OCI-LY3 (cell line): ENCODE results near the gene TBC1D8.

Source experiments
- H2AFZ ChIP-seq: fragments of 200-600, 300-600 bp; shearing (Covaris generic); 2 replicates; pipeline ENCODE4 v1.6.0; 2014; ENCODE audit warnings: antibody characterized with exemption, low read depth, low read length
- H3K27ac ChIP-seq: fragments of 200-600, 300-600 bp; sonication (generic); 2 replicates; pipeline ENCODE4 v1.5.1; 2014; ENCODE audit warnings: mild to moderate bottlenecking, low read length, moderate library complexity, mixed read lengths
- H3K27me3 ChIP-seq: fragments of 200-600, 300-600 bp; sonication (generic); 2 replicates; pipeline ENCODE4 v1.6.1; 2014; ENCODE audit warnings: low read depth, low read length, mixed read lengths
- H3K36me3 ChIP-seq: fragments of 200-600, 300-600 bp; sonication (generic); replicated peaks from 2 replicates; pipeline ENCODE3; 2014; ENCODE audit warnings: low read depth, low read length, mixed read lengths
- H3K4me1 ChIP-seq: fragments of 300-600, 200-600 bp; sonication (generic); 2 replicates; pipeline ENCODE4 v1.6.1; 2014; ENCODE audit warnings: low read length, mixed read lengths
- H3K4me2 ChIP-seq: fragments of 200-600, 300-600 bp; sonication (generic); 2 replicates; pipeline ENCODE4 v1.6.1; 2014; ENCODE audit warnings: low read length, mixed read lengths
- H3K4me3 ChIP-seq: fragments of 300-600, 200-600 bp; sonication (generic); 2 replicates; pipeline ENCODE4 v1.5.1; 2014; ENCODE audit warnings: antibody characterized with exemption, mild to moderate bottlenecking, low read length, moderate library complexity
- H3K79me2 ChIP-seq: fragments of 300-600, 200-600 bp; shearing (Covaris generic); 2 replicates; pipeline ENCODE4 v1.6.1; 2014; ENCODE audit warnings: mild to moderate bottlenecking, low read length, mixed read lengths
- H3K9ac ChIP-seq: fragments of 300-600, 200-600 bp; shearing (Covaris generic); 2 replicates; pipeline ENCODE4 v1.6.0; 2014; ENCODE audit warnings: mild to moderate bottlenecking, low read length, moderate library complexity
- H3K9me3 ChIP-seq: fragments of 200-600, 300-600 bp; shearing (Covaris generic); 2 replicates; pipeline ENCODE4 v1.6.1; 2014; ENCODE audit warnings: low read length, mixed read lengths; ENCODE audit not compliant: insufficient read depth
- H4K20me1 ChIP-seq: fragments of 200-600, 300-600 bp; sonication (generic); 2 replicates; pipeline ENCODE4 v1.6.1; 2016; ENCODE audit warnings: low read length, mixed read lengths; ENCODE audit not compliant: insufficient read depth
- EZH2phosphoT487 ChIP-seq: fragments of 200-600 bp; shearing (Covaris generic); IDR thresholded peaks from 2 replicates; pipeline ENCODE4 v1.6.1; 2018; ENCODE audit warnings: antibody characterized with exemption, mixed run types, low read depth
- TF ChIP-seq, protein P1 (sequence below): fragments of 200-600, 300-600 bp; sonication (generic); IDR thresholded peaks from 2 replicates; pipeline ENCODE4 v1.5.1; 2014; ENCODE audit warnings: antibody characterized with exemption, low read length, low read depth

The TBC1D8 gene

DNA sequence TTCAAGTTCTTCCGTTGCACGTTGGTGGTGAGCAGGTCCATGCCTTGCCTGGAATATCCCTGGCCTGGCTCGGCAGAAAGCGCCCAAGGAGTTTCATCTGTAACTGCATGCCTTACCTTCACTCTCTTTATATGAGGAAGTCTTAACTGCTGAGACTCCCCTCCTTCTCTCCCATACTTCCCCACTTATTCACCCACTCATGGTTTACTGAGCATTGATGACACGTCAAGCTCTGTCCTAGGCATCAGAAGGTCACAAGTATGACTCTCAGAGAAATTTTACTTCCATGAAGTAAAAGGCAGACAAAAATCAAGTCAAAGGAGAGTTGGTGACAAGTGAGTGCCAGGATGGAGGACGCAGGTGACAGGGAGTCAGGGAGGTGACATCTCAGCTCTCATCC lies 68.2 kb downstream of the TBC1D8 start:
- H3K4me2 ChIP-seq, result no peak overlapping the region
- H3K9me3 ChIP-seq, result peaks cover 4% of the 10 kb centered on the region; the same call in 1 of the 2 replicates
- H3K9ac ChIP-seq, result no peak overlapping the region
- H3K4me3 ChIP-seq, result no peak overlapping the region
- H3K27me3 ChIP-seq, result peaks cover 13% of the 10 kb centered on the region
- H3K36me3 ChIP-seq, result no peaks in the 10 kb centered on the region
- H2AFZ ChIP-seq, result no peak overlapping the region
- H4K20me1 ChIP-seq, result no peaks in the 10 kb centered on the region
- peaks cover 19% of the 10 kb centered on the region for H3K4me1 ChIP-seq
- H3K79me2 ChIP-seq, result no peaks in the 10 kb centered on the region
- no peak overlapping the region for H3K27ac ChIP-seq
- TF ChIP-seq, protein P1, sequence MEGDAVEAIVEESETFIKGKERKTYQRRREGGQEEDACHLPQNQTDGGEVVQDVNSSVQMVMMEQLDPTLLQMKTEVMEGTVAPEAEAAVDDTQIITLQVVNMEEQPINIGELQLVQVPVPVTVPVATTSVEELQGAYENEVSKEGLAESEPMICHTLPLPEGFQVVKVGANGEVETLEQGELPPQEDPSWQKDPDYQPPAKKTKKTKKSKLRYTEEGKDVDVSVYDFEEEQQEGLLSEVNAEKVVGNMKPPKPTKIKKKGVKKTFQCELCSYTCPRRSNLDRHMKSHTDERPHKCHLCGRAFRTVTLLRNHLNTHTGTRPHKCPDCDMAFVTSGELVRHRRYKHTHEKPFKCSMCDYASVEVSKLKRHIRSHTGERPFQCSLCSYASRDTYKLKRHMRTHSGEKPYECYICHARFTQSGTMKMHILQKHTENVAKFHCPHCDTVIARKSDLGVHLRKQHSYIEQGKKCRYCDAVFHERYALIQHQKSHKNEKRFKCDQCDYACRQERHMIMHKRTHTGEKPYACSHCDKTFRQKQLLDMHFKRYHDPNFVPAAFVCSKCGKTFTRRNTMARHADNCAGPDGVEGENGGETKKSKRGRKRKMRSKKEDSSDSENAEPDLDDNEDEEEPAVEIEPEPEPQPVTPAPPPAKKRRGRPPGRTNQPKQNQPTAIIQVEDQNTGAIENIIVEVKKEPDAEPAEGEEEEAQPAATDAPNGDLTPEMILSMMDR, result no peak
- TF ChIP-seq EZH2phosphoT487, result no peak

- Histone ChIP-seq H4K20me1 (no peaks in the 10 kb centered on the region), H3K9me3 (peaks cover 3% of the 10 kb centered on the region; the same call in 1 of the 2 replicates), H2AFZ (no peak overlapping the region), H3K79me2 (no peaks in the 10 kb centered on the region), H3K4me2 (no peak overlapping the region), H3K9ac (no peak overlapping the region), H3K36me3 (no peaks in the 10 kb centered on the region), H3K27me3 (peaks cover 11% of the 10 kb centered on the region), H3K4me1 (peaks cover 5% of the 10 kb centered on the region), H3K4me3 (no peak overlapping the region), H3K27ac (no peak overlapping the region)
- TF ChIP-seq, protein P1, result no peak
- TF ChIP-seq EZH2phosphoT487, result no peak
These were observed 69.7 kb downstream of the TBC1D8 start for GRCh38 chr2:101081375-101081907.

GRCh38 chr2:101080211-101081068 lies 70.7 kb downstream of the TBC1D8 start:
- no peaks in the 10 kb centered on the region for H3K4me1 ChIP-seq
- H3K79me2 ChIP-seq, result no peaks in the 10 kb centered on the region
- TF ChIP-seq, protein P1, result no peak
- no peak for TF ChIP-seq EZH2phosphoT487
- H3K4me2 ChIP-seq, result no peak overlapping the region
- H3K27me3 ChIP-seq, result peaks cover 9% of the 10 kb centered on the region
- H3K4me3 ChIP-seq, result no peak overlapping the region
- H3K9me3 ChIP-seq, result no peaks in the 10 kb centered on the region
- H3K27ac ChIP-seq, result no peak overlapping the region
- H3K36me3 ChIP-seq, result no peaks in the 10 kb centered on the region
- H4K20me1 ChIP-seq, result no peaks in the 10 kb centered on the region
- no peak overlapping the region for H2AFZ ChIP-seq
- H3K9ac ChIP-seq, result no peak overlapping the region

DNA sequence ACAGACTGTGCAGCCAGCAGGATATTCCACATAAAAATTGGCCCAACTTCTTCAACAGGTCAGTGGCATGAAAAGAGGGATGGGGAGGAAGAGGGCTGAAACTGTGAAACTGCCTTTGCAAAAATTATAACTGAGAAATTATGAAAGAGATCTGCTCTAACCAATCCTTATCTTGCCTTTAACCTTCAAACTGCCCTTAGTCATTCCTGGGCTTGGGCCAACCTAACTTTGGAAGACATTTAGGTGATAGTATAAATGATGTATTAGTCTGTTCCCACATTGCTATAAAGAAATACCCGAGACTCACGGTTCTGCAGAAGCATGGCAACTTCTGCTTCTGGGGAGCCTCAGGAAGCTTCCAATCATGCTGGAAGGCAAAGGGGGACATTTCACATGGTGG lies 74.6 kb downstream of the TBC1D8 start:
- H3K79me2 ChIP-seq, result no peaks in the 10 kb centered on the region

More for the DNA sequence above, 74.6 kb downstream of the TBC1D8 start:
- Histone ChIP-seq H3K36me3 (no peaks in the 10 kb centered on the region), H2AFZ (no peak overlapping the region), H3K4me1 (no peaks in the 10 kb centered on the region), H3K9me3 (no peaks in the 10 kb centered on the region), H3K4me3 (no peak overlapping the region), H3K27ac (no peak overlapping the region), H3K9ac (no peak overlapping the region), H3K4me2 (no peak overlapping the region), H3K27me3 (peaks cover 5% of the 10 kb centered on the region; the same call in 1 of the 2 replicates), H4K20me1 (no peaks in the 10 kb centered on the region)
- TF ChIP-seq, protein P1, result no peak
- TF ChIP-seq EZH2phosphoT487, result no peak
